ENCODE data around the gene ETS1. TPM values are rescaled to one million over a fixed set of nuclear protein-coding genes. Genes with fewer than 3 reads are reported as not detected.

The ETS1 gene
- total RNA-seq, 2 donors from 2014 or later: 33.6 to 116 TPM

- H3K27ac ChIP-seq: peak overlapping the region in 1 of 2 donors; percentile 32
- DNase-seq (ENCODE audit: low spot score): no peak
- H3K4me3 ChIP-seq: no peak overlapping the region
- ATAC-seq (ENCODE audit: insufficient number of reproducible peaks, low FRiP score, low read depth): no peak
- H3K27me3 ChIP-seq (replicated peaks; ENCODE audit: insufficient read depth): no peaks in the 10 kb centered on the region
- H3K9me3 ChIP-seq: no peaks in the 10 kb centered on the region
- peaks cover 27 to 35% of the 10 kb centered on the region in 2 donors for H3K4me1 ChIP-seq (ENCODE audit: control insufficient read depth in 1 of 2, low read depth in 2 of 2)
- peaks cover 27% of the 10 kb centered on the region for H3K36me3 ChIP-seq
- TF ChIP-seq, protein P1, sequence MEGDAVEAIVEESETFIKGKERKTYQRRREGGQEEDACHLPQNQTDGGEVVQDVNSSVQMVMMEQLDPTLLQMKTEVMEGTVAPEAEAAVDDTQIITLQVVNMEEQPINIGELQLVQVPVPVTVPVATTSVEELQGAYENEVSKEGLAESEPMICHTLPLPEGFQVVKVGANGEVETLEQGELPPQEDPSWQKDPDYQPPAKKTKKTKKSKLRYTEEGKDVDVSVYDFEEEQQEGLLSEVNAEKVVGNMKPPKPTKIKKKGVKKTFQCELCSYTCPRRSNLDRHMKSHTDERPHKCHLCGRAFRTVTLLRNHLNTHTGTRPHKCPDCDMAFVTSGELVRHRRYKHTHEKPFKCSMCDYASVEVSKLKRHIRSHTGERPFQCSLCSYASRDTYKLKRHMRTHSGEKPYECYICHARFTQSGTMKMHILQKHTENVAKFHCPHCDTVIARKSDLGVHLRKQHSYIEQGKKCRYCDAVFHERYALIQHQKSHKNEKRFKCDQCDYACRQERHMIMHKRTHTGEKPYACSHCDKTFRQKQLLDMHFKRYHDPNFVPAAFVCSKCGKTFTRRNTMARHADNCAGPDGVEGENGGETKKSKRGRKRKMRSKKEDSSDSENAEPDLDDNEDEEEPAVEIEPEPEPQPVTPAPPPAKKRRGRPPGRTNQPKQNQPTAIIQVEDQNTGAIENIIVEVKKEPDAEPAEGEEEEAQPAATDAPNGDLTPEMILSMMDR (IDR thresholded peaks at IDR 0.05): no peak
Measured at GRCh38 chr11:128487978-128488377, 99.4 kb downstream of the ETS1 start.

DNA sequence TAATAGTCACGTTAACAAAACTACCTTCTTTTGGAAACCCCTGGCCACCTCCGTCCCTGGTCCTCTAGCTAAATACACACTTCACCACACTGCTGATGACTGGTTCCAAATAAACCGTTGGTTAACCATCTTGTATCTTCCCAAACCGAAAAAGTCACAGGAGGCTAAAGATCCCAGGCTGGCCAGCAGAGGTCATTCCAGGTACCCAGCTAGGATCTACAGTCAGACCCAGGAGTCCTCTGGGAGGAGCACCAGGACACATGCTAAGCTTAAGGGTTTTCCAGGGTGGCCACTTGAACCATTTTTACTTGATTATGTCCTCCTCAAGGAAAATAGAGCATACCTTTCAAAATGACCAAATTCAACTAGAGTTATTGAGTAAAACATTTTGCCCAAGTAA is 103.2 kb downstream of the ETS1 start:
- no peak overlapping the region for H3K27ac ChIP-seq
- TF ChIP-seq, protein P1 (IDR thresholded peaks at IDR 0.05): no peak
- ATAC-seq (ENCODE audit: insufficient number of reproducible peaks, low FRiP score, low read depth) (no peak), DNase-seq (ENCODE audit: low spot score) (no peak)
- H3K9me3 ChIP-seq: no peaks in the 10 kb centered on the region
- H3K36me3 ChIP-seq: peaks cover 27% of the 10 kb centered on the region
- H3K4me3 ChIP-seq: no peak overlapping the region
- H3K27me3 ChIP-seq (replicated peaks; ENCODE audit: insufficient read depth): no peaks in the 10 kb centered on the region
- H3K4me1 ChIP-seq (ENCODE audit: control insufficient read depth in 1 of 2, low read depth in 2 of 2): peaks cover 32 to 57% of the 10 kb centered on the region in 2 donors

- DNase-seq (ENCODE audit: low spot score) (no peak), ATAC-seq (ENCODE audit: insufficient number of reproducible peaks, low FRiP score, low read depth) (no peak)
- H3K4me1 ChIP-seq (ENCODE audit: control insufficient read depth in 1 of 2, low read depth in 2 of 2): peaks cover 27 to 55% of the 10 kb centered on the region in 2 donors
- H3K27ac ChIP-seq: peak overlapping the region in 1 of 2 donors; percentile 47
- peaks cover 27% of the 10 kb centered on the region for H3K36me3 ChIP-seq
- no peaks in the 10 kb centered on the region for H3K27me3 ChIP-seq (replicated peaks; ENCODE audit: insufficient read depth)
- no peaks in the 10 kb centered on the region for H3K9me3 ChIP-seq
- H3K4me3 ChIP-seq: no peak overlapping the region
- TF ChIP-seq, protein P1 (IDR thresholded peaks at IDR 0.05): no peak
Measured at GRCh38 chr11:128483211-128483788, 104.1 kb downstream of the ETS1 start.

DNA sequence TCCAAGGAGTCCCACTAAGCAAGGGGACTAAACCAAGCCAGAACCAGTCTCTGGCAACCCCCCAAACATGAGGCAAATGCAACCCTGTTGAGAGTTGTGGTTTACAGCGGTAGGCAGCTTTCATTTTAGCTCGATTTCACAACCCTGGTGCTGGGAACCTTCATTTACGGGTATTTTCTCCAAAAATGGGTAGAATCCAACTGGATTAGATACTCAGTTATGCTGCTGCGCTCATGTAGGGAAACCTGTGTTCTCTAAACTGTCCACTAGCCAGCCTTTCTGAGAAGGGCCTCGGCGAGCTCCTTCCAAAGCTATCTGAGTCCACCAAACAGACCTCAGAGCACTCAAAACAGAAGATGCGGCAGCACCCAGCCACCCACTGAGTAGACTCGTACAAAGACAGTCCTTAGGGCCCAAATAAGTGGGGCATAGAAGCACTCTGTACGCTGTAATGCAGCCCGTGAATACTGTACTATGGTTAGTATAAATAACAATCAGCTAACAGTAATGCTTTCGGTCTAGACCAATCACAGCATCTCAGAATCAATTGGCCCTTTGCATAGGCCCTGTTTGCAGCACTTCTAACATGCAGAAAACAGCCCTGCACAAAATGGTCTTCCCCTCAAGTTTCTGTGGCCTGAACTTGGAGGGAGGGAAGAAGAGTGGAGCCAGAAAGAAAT is 104.7 kb downstream of the ETS1 start:
- TF ChIP-seq, protein P1 (IDR thresholded peaks at IDR 0.05): no peak
- Histone ChIP-seq H3K4me3 (no peak overlapping the region), H3K27ac (peak overlapping the region; percentile 8 to 47), H3K9me3 (no peaks in the 10 kb centered on the region), H3K27me3 (replicated peaks; ENCODE audit: insufficient read depth) (no peaks in the 10 kb centered on the region), H3K4me1 (ENCODE audit: control insufficient read depth in 1 of 2, low read depth in 2 of 2) (peaks cover 23 to 49% of the 10 kb centered on the region in 2 donors), H3K36me3 (peaks cover 27% of the 10 kb centered on the region)
- ATAC-seq (ENCODE audit: insufficient number of reproducible peaks, low FRiP score, low read depth): no peak
- no peak for DNase-seq (ENCODE audit: low spot score)

- DNase-seq (ENCODE audit: low spot score) (no peak), ATAC-seq (ENCODE audit: insufficient number of reproducible peaks, low FRiP score, low read depth) (no peak)
- Histone ChIP-seq H3K27ac (peak overlapping the region; percentile 8 to 47), H3K27me3 (replicated peaks; ENCODE audit: insufficient read depth) (no peaks in the 10 kb centered on the region), H3K9me3 (no peaks in the 10 kb centered on the region), H3K4me1 (ENCODE audit: control insufficient read depth in 1 of 2, low read depth in 2 of 2) (peaks cover 23 to 48% of the 10 kb centered on the region in 2 donors), H3K36me3 (peaks cover 27% of the 10 kb centered on the region), H3K4me3 (no peak overlapping the region)
- TF ChIP-seq, protein P1 (IDR thresholded peaks at IDR 0.05): no peak
Measured at GRCh38 chr11:128482092-128482491, 105.3 kb downstream of the ETS1 start.
